Fibroblast of skin of back (primary cell): ENCODE measurements around the gene ZNF536.

Source experiments
- DNase-seq: peaks from one replicate; pipeline ENCODE4 v3.0.0-alpha.2; 2013

Gene ZNF536

DNA sequence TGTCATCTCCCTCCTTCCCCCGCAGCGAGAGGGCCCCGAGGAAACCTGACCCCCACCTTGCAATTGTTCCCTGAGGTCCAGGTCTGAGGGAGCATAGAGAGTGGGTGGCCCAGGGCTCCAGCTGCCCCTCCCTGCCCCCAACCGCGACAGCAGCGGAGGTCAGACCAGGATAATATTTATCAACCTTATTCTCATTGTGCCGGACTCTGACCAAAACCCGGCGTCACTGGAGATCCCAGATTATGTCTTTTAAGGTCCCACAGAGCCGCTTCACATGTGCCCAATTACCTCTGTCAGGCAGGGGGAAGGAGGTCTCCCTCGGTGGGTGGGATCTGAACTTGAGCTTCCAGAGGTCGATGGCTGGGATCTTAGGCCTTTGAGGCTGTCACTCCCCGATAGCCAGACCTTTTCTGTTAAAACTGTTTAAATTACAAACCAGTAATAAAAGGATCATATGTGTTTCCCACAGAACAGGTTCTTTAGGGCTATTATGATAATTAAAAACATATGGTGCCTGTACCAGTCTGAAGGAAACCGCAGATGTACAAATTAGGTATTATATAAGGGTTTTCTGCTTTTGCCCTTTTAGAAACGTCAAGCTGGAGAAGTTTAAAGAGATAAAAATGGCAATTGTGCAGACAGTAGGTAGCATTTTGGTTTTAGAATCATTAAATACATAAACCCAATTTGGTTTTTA, 195.5 kb downstream of the ZNF536 start:
- peak; percentile 2 for DNase-seq

DNA sequence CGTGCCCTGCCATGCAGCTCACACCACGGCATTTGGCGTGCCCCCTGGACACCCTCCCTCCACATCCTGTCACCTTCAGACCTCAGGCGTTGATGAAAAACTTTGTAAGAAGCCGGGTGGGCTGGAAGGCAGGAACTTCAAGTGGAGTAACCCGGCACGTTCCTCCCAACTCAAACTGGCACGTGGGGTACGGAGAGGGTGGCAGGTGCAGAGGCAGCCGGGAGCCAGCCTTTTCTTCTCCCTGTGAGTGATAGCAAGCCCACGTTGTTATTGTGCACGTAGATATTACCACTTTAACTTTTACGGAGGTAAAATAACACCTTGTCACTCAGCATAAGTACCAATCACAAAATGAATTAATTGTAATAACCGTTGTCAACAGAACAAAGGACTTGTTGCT, 198.0 kb downstream of the ZNF536 start:
- no peak for DNase-seq

DNA sequence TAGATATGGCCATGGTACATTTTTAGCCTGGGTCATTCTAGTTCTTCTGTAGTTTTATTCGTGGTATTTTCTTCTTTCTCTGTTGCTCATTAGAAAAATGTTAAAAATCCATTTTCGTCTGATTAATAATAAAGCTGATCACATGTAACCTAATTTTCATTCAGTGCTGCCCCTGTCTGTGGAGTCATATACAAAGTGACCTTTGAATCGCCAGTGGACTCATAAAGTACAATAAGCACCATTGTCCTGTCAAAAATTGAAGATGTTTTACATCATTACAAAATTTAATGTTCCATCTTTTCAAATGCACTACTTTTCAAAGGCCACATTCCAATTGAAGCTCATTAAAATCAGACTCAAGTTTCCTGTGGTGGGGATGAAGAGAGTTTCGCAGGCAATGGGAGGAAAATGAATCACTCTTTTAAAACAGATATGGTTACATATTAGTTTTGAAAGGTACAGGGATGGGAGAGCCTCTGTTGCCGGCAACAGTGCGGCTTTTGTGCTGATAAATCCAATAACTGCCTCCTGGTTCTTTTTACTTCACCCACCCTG, 205.4 kb downstream of the ZNF536 start:
- no peak for DNase-seq

DNA sequence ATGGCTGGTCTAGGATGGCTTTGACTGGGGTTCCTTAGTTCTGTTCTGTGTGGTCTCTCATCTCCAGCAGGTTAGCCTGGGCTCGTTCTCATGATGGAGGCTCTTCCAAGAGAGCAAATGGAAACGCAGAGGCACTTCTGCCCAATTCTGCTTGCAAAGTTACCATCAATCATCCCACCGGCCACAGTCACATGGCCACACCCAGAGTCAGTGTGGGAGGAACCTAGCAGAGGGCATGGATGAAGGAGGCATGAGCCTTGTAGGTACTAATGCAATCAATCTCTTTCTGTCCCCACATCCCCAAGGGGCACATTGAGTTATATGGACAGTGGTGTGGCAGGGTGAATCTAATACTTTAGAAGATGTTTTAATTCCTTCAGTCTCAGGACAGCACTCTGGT, 207.2 kb downstream of the ZNF536 start:
- no peak for DNase-seq

DNA sequence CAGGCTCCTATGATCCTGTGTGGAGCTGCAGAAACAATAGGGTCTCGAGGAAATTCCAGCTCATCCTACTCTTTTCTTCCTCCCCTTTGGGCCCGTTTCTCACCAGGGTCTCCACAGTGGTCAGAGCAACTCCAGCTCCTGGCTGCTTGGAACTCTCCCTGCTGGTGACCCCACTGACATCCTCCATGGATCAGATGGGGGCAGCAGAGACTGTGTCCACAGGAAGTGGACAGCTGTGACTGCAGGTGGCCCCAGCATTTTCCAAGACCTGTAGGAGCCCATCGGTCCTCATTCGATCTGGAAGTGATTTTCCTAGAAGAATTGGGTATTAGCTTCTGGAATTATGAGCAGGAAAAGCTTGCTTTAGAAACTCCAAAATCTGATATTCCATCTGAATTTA, 208.5 kb downstream of the ZNF536 start:
- DNase-seq = no peak

DNA sequence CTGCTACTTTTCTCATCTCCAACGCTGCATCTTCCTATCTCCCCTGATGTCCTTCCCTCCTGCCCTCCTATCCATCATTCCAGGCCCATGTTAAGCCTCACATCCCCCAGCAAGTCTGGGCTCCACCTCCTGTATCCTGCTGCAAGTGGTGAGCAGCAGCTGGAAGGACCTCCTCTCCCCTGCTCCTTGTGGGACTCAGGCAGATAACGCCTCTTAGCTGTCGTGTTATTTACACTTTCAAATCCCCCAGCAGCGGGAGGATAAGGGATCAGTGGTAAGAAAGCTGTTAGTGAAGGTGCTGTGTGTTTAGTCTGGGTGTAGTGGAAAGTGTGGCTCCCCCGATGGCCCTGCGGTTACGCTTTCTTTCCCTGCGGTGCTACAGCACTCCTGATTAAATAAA, 211.9 kb downstream of the ZNF536 start:
- no peak for DNase-seq

DNA sequence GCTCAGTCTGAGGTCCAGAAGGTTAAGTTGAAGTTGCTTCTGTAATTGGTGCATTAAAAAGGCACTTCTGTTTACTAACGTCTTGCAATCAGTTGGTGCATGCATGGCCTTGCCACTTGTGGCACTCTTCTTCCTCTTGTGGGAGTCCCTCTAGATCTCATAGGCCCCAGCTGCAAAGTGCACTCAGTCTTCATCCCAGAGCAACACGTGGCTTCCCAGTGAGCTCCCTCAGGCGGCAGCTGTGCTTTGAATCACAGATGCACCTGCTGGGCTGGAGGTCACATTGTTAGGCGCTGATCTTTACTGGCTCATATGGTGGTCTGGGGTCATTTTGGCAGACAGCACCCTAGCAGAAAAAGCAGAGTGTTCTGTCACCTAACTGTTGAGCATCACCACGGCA, 215.7 kb downstream of the ZNF536 start:
- DNase-seq = no peak

DNA sequence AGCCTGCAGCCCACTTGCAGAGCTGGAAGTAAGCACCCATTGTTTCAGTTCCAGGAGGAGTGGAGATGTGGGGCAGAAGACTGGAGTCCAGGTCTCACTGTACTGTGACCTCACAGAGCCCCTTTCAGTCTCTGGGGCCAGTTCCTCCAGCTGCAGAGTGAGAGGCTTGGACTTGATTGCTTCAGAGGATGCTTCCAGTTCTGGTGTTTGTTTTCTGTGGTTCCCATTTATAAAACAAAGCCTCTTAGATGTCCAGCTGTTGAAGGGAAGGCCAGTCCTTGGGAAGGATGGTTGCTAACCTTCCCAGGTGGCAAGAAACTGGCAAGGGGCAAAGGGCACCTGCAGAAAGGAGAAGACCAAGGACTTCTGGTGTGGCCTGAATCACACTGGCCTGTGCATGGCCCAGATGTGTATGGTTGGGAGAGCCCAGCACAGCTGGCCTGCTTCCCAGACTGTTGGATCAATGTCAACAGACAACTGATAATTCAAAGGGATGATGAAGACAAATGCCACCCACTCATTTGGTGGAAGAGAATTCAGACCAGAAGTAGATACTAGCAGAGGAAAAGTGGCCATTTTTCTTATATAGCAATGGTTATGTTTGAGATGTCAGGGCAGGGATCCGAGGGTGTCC, 218.5 kb downstream of the ZNF536 start:
- no peak for DNase-seq

DNA sequence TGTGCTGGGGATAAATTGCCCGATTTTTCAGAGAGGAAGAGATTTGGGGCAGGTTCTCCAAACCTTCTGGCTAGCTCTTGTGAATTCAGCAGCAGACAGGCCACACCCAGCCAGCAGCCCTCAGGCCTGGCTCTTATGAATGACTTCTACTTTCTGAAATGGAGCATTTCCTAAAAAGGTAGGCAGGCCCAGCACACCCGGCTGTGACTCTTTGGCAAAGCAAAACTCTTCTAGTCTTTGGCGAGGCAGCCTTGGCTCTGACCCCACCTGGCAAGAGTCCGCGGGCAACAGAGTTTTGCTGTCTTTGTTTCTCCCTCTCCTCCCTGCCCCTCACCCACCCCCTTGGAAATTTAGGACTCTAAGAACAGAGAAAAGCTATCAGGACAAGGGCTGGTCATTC, 221.2 kb downstream of the ZNF536 start:
- no peak for DNase-seq

DNA sequence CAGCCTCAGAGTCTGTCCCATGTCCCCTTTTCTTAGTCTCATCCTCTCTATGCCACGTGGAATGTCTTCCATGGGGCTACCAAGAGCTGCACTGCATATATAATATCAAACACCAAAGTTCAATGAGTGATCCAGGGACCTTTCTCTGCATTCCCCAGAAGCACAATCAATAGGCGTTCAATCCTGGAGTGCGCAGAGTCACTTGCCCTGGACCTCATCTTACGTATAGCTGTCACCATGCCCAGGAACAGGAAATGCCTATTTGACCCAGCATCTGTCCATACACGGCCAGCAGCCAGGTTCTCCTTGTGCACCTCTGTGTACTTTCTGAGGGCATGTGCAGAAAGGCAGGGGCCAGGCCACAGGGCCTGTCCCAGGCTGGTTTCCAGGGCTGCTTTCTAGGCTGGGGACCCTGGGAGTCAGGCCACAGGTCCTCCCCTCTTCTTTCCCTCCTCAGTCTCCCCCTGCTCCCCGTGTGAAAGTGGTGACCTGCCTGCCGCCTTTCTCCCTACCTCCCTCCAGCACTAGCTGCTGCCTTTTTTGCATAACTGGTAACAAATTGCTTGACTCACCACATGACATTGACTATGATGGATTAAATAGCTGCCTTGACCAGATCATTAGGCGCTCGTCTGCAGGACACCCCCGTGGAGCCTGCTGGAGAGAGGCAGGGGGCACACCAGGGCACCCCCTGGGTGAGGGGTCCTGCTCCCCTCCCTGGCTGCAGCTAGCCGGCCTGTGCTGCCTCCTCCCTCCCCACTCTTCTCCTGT, 222.0 kb downstream of the ZNF536 start:
- DNase-seq = no peak

DNA sequence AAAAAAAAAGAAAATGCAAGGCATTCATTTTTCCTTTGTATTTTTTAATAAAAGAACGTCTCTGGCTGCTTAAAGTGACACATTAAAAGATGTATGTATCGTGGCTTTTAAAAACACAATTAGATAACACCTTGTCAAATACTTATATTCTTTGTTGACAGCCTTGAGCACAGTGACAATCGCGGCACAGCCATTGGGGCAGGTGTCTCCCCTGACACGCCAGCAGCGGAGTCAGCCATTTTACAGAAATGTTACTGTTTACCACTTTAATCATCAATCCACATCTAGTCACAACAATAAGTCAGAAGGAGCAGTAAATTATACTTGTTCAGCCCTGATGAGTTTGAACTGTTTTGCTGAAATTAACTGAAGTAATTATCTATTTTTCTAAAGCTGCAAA, 224.1 kb downstream of the ZNF536 start:
- no peak for DNase-seq

DNA sequence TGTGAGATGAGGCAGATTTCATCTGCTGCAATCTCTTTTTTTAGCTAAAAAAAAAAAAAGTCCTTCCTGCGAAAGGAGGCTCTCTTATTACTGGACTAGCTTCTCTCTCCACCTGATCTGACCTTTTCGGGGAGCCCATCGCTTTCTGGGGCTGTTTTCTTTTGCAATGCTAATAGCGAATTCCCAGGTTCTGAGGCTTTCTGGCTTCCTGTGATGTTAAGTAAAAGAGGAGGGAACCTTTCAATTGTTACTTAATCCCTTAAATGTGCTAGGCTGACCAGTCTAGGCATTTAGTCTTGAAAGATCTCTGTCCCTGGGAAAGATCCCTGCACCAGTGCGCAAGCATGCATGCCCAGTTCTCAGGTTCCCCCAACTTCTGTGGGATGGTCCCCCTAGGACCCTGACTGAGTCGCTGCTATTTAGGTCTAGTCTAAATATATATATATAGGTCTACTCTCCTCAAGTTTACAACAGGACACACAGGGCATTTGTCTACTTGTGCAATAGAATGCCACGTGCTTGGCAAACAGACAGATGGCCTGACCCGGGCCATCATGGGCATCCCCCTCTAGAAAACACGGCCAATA, 224.7 kb downstream of the ZNF536 start:
- DNase-seq = no peak

DNA sequence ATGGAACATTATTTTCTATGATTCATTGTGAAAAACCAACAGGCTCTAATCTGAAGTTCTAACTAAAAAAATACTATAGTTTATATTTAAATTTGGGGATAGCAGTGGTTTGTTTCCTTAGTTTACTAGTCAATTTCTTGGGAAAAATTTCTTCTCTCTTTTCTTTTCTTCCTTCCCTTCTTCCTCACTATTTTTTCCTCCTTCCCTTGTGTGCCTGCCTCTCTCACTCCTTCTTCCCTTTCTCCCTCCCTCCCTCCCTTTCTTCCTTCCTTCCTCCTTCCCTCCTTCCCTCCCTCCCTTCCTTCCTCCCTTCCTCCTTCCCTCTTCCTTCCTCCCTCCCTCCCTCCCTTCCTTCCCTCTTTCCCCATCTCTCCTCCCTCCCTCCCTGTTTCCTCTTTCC, 226.5 kb downstream of the ZNF536 start:
- no peak for DNase-seq

DNA sequence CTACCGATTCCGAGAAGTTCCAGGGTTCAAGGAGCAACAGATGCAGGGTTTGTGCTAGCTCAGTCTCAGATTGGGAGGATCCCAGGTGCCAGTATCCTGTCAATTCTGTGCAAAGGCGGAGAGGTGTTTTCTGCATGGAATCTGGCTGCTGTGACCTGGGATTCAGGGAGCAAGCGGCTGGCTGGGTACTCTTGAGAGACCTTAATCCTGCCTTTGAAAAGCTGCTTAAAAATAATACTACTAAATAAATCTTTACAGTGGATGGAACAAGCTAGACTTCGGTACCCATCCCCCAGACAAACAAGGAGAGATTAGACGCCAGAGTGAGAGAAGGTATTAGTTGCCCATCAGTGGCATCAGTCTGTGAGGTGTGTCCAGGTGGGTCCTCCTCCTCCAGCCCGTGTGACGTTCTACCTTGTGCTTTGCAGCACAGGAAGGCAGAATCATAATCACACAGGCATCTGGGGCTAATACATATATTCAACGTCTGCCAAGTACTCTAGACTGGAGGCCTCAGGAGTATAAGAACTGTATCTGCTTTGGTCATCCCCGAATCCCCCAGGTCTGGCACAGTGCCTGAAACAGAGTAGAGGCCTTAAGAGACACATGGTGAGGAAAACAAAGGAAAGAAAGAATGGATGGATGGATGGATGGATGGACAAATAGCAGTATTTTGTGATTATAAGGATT, 230.6 kb downstream of the ZNF536 start:
- no peak for DNase-seq

DNA sequence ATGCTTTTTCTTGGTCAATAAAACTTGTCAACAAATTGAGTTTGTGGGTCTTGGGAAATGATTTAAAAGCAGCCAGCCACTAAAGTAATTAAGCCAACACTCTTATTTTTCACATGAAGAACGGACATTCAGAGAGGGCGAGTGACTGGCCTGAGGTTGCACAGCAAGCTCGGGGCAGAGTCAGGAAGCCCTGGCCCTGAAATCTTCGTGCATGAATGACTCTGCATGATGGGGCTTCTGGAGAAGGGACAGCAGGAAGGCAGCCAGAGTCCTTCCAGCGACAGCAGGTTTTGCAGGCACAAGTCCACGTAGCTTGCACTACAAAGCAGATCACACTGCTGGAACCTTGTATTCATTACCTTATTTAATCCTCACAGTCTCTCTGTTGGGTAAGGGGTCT, 232.5 kb downstream of the ZNF536 start:
- DNase-seq = no peak

DNA sequence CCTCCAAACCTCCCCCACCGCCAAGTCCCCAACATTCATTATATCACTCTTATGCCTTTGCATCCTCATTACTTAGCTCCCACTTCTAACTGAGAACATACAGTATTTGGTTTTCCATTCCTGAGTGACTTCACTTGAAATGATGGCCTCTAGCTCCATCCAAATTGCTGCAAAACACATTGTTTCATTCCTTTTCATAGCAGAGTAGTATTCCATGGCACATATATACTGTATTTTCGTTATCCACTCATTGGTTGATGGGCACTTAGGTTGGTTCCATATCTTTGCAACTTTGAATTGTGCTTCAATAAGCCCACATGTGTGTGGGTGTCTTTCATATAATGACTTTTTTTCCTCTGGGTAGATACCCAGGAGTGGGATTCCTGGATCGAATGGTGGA, 233.1 kb downstream of the ZNF536 start:
- DNase-seq = no peak

DNA sequence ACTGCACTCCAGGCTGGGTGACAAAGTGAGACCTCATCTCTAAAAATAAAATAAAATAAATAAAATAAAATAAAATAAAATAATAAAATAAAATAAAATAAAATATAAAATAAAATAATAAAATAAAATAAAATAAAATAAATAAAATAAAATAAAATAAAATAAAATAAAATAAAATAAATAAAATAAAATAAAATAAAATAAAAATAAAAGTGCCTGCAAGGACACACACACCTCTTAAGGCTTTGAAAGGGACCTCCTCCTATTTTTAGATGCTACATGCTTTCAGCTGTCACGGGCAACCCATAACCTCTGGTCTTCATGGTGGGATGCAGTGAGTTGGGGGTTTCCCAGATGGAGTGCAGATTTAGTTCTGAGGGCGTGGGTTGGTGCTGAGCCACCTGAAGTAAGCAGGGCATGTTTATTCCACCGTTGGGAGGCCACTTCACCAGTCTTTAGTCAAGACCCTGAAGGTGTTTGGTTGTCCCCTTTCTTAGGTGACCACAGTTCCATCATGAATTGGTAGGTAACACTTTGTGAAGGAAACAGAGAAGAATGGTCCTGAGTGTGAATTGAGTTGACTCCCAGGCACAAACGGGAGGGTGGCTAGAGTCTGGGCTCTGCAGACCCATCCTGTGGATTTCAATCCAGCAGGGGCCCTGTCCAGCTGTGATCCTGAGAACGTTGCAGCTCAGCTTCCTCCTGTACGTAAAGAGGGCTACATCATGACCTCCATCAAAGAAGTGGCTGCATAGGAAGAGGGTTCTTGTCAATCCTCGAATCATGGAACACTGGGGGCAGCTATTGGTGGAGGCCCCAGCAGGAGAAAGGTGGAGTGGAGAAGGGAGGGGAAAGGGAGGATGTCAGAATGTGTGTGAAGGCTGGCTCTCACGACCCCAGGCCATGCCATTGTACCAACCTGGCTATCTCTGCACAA, 234.2 kb downstream of the ZNF536 start:
- no peak for DNase-seq
